Endothelial cell of umbilical vein (primary cell): Measurements from ENCODE around the gene BLOC1S4. TPM values are rescaled to one million over a fixed set of nuclear protein-coding genes. Genes with fewer than 3 reads are reported as not detected.

Experiments used
- BruUV-seq: library from RNA; stranded (reverse); fragments of 400-500 nt; replicated peaks from 2 replicates; lab custom pipeline; 2021; lab: Mats Ljungman, UMichigan
- CTCF ChIA-PET: fragments of 300-600, 350-600 bp; sonication (Branson Sonifier 250); formaldehyde crosslinking; loops from one replicate; lab custom pipeline; 2021; ENCODE audit warnings: antibody characterized with exemption, inconsistent platforms; lab: Charles Lee
- POLR2A ChIA-PET: fragments of 300-600, 350-600 bp; sonication (Branson Sonifier 250); formaldehyde crosslinking; loops from one replicate; lab custom pipeline; 2021; ENCODE audit warnings: antibody characterized with exemption, inconsistent platforms; lab: Charles Lee
- DNase-seq: peaks from one replicate; pipeline ENCODE4 v3.0.0-alpha.2; 2011; ENCODE audit warnings: low read depth, low spot score
- FAIRE-seq: peaks from 2 replicates; lab custom pipeline; 2011; peaks lifted over from hg19 to GRCh38; lab: Jason Lieb, UNC
- H2AFZ ChIP-seq: 2 replicates; pipeline ENCODE4 v1.6.0; 2012; ENCODE audit warnings: low read depth, low read length, control low read depth, inconsistent platforms
- H3K27ac ChIP-seq: 2 replicates; pipeline ENCODE4 v1.5.1; 2011; ENCODE audit warnings: low read depth, mild to moderate bottlenecking, control low read depth, low read length, moderate library complexity; ENCODE audit not compliant: insufficient read depth
- H3K27me3 ChIP-seq, 2 experiments: 2 replicates each; pipeline versions ENCODE4 v1.6.0 to v1.6.1; 2011; ENCODE audit warnings: low read length in 2 of 2, mixed read lengths in 1 of 2; ENCODE audit not compliant: control insufficient read depth in 2 of 2, insufficient read depth in 2 of 2
- H3K36me3 ChIP-seq, 2 experiments: 2 replicates in 1 of 2; 3 replicates in 1 of 2; pipeline ENCODE4 v1.5.1; 2011; ENCODE audit warnings: low read length in 2 of 2, mild to moderate bottlenecking in 1 of 2, moderate library complexity in 1 of 2; ENCODE audit not compliant: control insufficient read depth in 2 of 2, insufficient read depth in 2 of 2; ENCODE audit errors: extremely low read depth in 1 of 2
- H3K4me1 ChIP-seq: 3 replicates; pipeline ENCODE4 v1.5.1; 2011; ENCODE audit warnings: mild to moderate bottlenecking, low read length; ENCODE audit not compliant: control insufficient read depth, insufficient read depth; ENCODE audit errors: extremely low read depth
- H3K4me2 ChIP-seq: 2 replicates; pipeline ENCODE4 v1.6.1; 2011; ENCODE audit warnings: low read length, control low read depth, mixed read lengths; ENCODE audit not compliant: insufficient read depth
- H3K4me3 ChIP-seq, 3 experiments: fragments of 200-600 bp in 1 of 3; sonication (generic), shearing (Covaris generic) in 1 of 3; replicated peaks in 1 of 3; 2 replicates each; pipeline ENCODE4 v1.5.1; 2011 to 2016; ENCODE audit warnings: control low read depth in 3 of 3, low read length in 3 of 3, mild to moderate bottlenecking in 2 of 3, inconsistent platforms in 1 of 3, low read depth in 1 of 3, moderate library complexity in 1 of 3; ENCODE audit not compliant: insufficient read depth in 1 of 3
- H3K79me2 ChIP-seq: 2 replicates; pipeline ENCODE4 v1.6.0; 2012; ENCODE audit warnings: low read length, inconsistent platforms; ENCODE audit not compliant: control insufficient read depth, insufficient read depth
- H3K9ac ChIP-seq: replicated peaks from 2 replicates; pipeline ENCODE3; 2011; ENCODE audit warnings: low read length, control low read depth; ENCODE audit not compliant: insufficient read depth; ENCODE audit errors: extremely low read depth
- H3K9me1 ChIP-seq: replicated peaks from 3 replicates; pipeline ENCODE4 v1.6.0; 2011; ENCODE audit warnings: mild to moderate bottlenecking, low read length; ENCODE audit not compliant: control insufficient read depth, insufficient read depth; ENCODE audit errors: extremely low read depth
- H3K9me3 ChIP-seq: replicated peaks from 2 replicates; pipeline ENCODE4 v1.5.1; 2012; ENCODE audit warnings: low read length, inconsistent platforms; ENCODE audit not compliant: control insufficient read depth, insufficient read depth
- H4K20me1 ChIP-seq: replicated peaks from 2 replicates; pipeline ENCODE3; 2011; ENCODE audit warnings: mild to moderate bottlenecking, low read length; ENCODE audit not compliant: control insufficient read depth, insufficient read depth; ENCODE audit errors: extremely low read depth
- CTCF ChIP-seq, 2 donors: IDR thresholded peaks; 1 replicate in 1 of 2; 2 replicates in 1 of 2; pipeline ENCODE4 v1.5.1; 2011; ENCODE audit warnings: low read length in 2 of 2, mild to moderate bottlenecking in 2 of 2, moderate library complexity in 2 of 2, control low read depth in 1 of 2, inconsistent platforms in 1 of 2, low read depth in 1 of 2; ENCODE audit not compliant: insufficient read depth in 1 of 2; ENCODE audit errors: extremely low read depth in 1 of 2
- EZH2 ChIP-seq: IDR thresholded peaks from 2 replicates; pipeline ENCODE4 v1.6.1; 2012; ENCODE audit warnings: borderline replicate concordance, low read depth, mild to moderate bottlenecking, moderate library complexity, low read length, inconsistent platforms; ENCODE audit not compliant: severe bottlenecking
- FOS ChIP-seq: IDR thresholded peaks from 2 replicates; pipeline ENCODE4 v1.6.1; 2011; ENCODE audit warnings: mild to moderate bottlenecking, low read length, moderate library complexity, borderline replicate concordance; ENCODE audit not compliant: insufficient read depth
- GATA2 ChIP-seq: IDR thresholded peaks from 2 replicates; pipeline ENCODE4 v1.7.0; 2011; ENCODE audit warnings: low read depth, mild to moderate bottlenecking, moderate library complexity, mixed read lengths, low read length; ENCODE audit not compliant: insufficient read length, insufficient read depth
- JUN ChIP-seq: IDR thresholded peaks from 2 replicates; pipeline ENCODE4 v1.6.1; 2011; ENCODE audit warnings: borderline replicate concordance, low read depth; ENCODE audit not compliant: insufficient read length, insufficient read depth
- MYC ChIP-seq: IDR thresholded peaks from one replicate; pipeline ENCODE4 v1.6.1; 2011; ENCODE audit warnings: mild to moderate bottlenecking, low read depth, low read length
- POLR2A ChIP-seq: IDR thresholded peaks from 2 replicates; pipeline ENCODE4 v1.6.1; 2012; ENCODE audit warnings: low read depth, mild to moderate bottlenecking, control low read depth, low read length
- POLR2AphosphoS5 ChIP-seq: IDR thresholded peaks from 2 replicates; pipeline ENCODE4 v1.6.1; 2012; ENCODE audit warnings: low read depth, mild to moderate bottlenecking, control low read depth, low read length, moderate library complexity; ENCODE audit not compliant: insufficient read depth
- dilution Hi-C: fragments of 300-500 bp; cut with MboI; formaldehyde crosslinking; loops from one replicate; pipeline ENCODE4 v1.15.0; 2019; ENCODE audit warnings: low sequenced_read_pairs; ENCODE audit not compliant: extremely low pct_ligation_motif_present
- intact Hi-C: fragments of 100-400 bp; cut with micrococcal nuclease; formaldehyde crosslinking; loops from one replicate; pipeline ENCODE4 v1.10.0; 2022
- polyA plus RNA-seq, 4 experiments: library from polyadenylated mRNA; depleted of rRNA in 3 of 4; stranded (reverse) in 3 of 4; unstranded in 1 of 4; fragments of >200 nt; gene quantifications; 2 replicates each; pipeline versions ENCODE4 v1.2.1 to v1.2.3, GENCODE V29; 2011 to 2012; ENCODE audit warnings: missing spikeins in 1 of 4
- total RNA-seq: library from RNA; stranded (reverse); gene quantifications from 2 replicates; pipeline ENCODE4 v1.2.3, GENCODE V29; 2021
- TF ChIP-seq, protein P1 (sequence below): IDR thresholded peaks from 2 replicates; pipeline ENCODE4 v1.6.1; 2011; ENCODE audit not compliant: insufficient read depth, insufficient read length

The BLOC1S4 gene
- total and polyA plus RNA-seq, 2 donors (not counting 3 experiments of a cell fraction or from before 2014, with no cell fraction given): 12.7 to 16.9 TPM

DNA sequence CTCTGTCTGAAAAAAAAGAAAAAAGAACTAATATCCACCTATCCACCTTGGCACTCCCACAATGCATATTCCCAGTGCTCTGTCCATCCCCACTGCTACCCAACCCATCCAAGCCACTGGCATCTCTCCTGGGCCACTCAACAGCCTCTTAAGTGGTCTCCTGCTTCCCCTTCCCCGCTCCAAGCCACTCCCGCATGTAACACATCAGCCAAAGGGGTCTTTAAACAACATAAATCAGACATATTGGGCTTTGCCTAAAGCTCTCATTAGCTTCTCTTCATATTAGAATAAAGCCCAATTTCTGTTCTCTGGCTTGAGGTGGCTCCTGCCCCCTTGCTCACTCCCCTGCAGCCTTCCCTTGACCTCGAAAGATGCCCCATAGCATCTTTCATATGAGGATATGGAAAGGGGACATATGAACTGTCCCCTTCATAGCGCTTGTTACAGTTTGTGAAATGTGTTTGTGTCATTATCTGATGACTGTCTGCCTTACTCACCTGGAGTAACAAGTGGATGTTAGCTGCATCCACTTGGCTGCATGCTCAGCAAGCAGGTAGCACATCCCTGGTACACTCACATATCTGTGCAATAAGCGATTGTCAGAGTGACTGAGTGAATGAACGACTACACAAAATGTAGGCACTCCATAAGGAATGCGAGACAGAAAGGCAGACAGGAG lies 3.1 kb downstream of the BLOC1S4 start:
- dilution Hi-C loops (no loop called here), intact Hi-C loops (no loop called here)
- Histone ChIP-seq H3K4me2 (no peak overlapping the region), H2AFZ (no peak overlapping the region), H3K4me1 (peaks cover 10% of the 10 kb centered on the region), H3K4me3 (no peak overlapping the region), H3K36me3 (no peaks in the 10 kb centered on the region), H3K79me2 (peaks cover 15% of the 10 kb centered on the region), H3K27ac (no peak overlapping the region), H3K27me3 (peaks cover 0 to 2% of the 10 kb centered on the region in 2 experiments), H3K9me3 (no peaks in the 10 kb centered on the region), H4K20me1 (no peaks in the 10 kb centered on the region), H3K9me1 (no peaks in the 10 kb centered on the region), H3K9ac (no peak overlapping the region)
- CTCF ChIA-PET: interaction anchor here (1.0 to 6.7 kb wide), 11 partner anchors 9 to 364 kb away, joined by 3 to 353 read pairs (median 4); partner anchors contain the start of gene MRFAP1L1
- no peak for FAIRE-seq
- BruUV-seq: no TSS peak
- POLR2A ChIA-PET: no interaction called here
- no peak for DNase-seq
- TF ChIP-seq GATA2 (no peak), FOS (no peak), EZH2 (no peak), POLR2AphosphoS5 (no peak), POLR2A (no peak), CTCF (IDR thresholded peaks at IDR 0.05; ENCODE audit: extremely low read depth in 1 of 2, insufficient read depth in 1 of 2, low read depth in 1 of 2, low read length in 2 of 2) (no peak), JUN (no peak), MYC (no peak)
- TF ChIP-seq, protein P1, sequence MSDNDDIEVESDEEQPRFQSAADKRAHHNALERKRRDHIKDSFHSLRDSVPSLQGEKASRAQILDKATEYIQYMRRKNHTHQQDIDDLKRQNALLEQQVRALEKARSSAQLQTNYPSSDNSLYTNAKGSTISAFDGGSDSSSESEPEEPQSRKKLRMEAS: no peak
